GM21619 (cell line): ENCODE results near the gene SCARB1.

Source experiments
- ATAC-seq: cut with Tn5 transposase; IDR thresholded peaks from one replicate; pipeline ENCODE4 v1.9.1; 2021; ENCODE audit not compliant: unreplicated experiment

SCARB1 gene

DNA sequence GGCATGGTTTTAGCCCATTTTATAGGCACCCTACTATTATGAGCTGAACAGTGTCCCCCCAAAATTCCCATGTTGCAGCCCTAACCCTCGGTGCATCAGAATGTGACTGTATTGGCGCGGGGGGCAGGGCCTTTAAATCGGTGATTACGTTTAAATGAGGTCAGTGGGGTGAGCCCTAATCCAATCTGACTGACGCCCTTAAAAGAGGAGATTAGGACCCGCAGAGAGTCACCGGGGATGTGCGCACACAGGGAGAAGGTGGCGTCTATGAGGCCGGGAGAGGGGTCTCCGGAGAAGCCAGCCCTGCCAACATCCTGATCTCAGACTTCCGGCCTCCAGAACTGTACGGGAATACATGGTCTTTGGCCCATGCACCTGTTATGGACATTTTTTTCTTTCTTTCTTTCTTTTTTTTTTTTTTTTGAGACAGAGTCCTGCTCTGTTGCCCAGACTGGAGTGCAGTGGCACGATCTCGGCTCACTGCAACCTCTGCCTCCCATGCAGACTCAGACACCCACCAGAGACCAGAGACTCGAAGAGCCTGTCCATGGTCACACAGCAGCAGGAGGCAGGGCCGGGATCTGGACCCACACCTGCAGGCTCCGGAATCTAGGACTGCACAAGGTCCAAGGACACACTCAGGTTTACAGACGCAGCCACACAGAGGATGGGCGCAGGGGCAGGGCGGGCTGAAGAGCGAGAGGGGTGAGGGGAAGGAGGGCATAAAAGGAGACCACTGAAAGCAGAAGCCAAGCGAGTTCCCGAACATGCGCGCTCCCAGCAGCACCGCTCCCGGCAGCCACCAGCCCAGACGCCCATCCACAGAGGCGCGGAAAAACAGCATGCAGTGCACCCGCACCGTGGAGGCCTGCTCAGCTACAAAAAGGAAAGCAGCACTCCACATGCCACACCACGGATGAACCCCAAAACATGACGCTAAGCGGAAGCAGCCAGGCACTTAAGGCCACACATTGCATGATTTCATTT, 19.0 kb downstream of the SCARB1 start:
- no peak for ATAC-seq

- no peak for ATAC-seq
Observed at GRCh38 chr12:124842800-124843510, 20.7 kb downstream of the SCARB1 start.

DNA sequence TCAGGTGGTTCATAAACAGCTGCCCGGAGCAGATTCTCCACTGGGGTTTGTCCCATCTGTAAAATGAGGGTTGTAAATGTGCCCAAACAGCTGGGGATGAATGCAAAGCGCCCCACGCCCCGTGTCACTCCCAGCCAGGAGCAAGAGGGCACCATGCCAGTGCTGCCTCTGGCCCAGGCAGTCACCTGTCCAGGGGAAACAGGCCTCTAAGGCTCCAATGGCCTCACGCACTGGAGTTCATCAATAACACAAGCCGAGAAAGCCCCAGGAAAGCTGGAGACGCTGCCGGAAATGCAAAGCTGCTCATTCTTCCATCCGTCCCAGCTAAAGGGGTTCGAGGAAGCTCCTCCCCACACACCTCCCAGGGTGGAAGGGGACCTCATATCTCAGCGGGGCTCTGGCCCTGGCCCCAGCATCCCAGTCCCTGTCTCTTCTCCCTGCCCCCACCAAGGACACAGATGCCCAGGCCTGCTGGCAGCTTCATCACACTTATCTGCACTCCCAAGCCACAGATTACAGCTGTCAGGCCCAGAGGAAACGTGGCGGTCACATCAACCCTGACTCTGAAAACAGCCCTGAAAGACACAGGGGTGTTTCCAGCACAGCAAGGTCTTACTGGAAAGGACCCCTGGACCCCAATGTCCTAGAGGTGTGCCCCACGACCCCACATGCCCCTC, 21.5 kb downstream of the SCARB1 start:
- no peak for ATAC-seq

GRCh38 chr12:124841558-124841945, 22.1 kb downstream of the SCARB1 start:
- ATAC-seq: no peak

GRCh38 chr12:124837958-124838803, 25.5 kb downstream of the SCARB1 start:
- no peak for ATAC-seq

DNA sequence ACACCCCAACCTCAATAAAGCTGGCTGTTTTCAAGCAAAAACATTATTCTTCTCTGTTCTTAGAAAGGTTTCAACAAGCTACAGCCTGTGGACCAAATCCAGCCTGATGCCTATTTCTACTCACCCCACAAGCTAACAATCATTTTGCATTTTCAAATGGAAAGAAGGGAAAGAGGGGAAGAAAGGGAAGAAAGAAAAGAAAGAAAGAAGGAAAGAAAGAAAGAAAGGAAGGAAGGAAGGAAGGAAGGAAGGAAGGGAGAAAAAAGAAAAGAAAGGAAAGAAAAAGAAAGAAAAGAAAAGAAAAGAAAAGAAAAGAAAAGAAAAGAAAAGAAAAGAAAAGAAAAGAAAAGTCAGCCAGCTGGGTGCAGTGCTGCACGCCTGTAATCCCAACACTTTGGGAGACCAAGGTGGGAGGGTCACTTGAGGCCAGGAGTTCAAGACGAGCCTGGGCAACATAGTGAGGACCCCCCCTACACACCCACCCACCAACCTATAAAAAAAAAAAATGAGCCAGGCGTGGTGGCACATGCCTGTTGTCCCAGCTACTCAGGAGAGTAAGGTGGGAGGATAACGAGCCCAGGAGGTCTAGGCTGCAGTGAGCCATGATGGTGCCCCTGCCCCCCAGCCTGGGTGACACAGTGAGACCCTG, 26.3 kb downstream of the SCARB1 start:
- ATAC-seq: no peak

GRCh38 chr12:124836759-124837158, 26.9 kb downstream of the SCARB1 start:
- ATAC-seq: no peak

GRCh38 chr12:124835656-124836410, 27.8 kb downstream of the SCARB1 start:
- ATAC-seq: no peak

- no peak for ATAC-seq
Observed at GRCh38 chr12:124834822-124835221, 28.8 kb downstream of the SCARB1 start.

GRCh38 chr12:124833693-124834122, 30.0 kb downstream of the SCARB1 start:
- no peak for ATAC-seq

GRCh38 chr12:124832856-124833255, 30.8 kb downstream of the SCARB1 start:
- no peak for ATAC-seq

DNA sequence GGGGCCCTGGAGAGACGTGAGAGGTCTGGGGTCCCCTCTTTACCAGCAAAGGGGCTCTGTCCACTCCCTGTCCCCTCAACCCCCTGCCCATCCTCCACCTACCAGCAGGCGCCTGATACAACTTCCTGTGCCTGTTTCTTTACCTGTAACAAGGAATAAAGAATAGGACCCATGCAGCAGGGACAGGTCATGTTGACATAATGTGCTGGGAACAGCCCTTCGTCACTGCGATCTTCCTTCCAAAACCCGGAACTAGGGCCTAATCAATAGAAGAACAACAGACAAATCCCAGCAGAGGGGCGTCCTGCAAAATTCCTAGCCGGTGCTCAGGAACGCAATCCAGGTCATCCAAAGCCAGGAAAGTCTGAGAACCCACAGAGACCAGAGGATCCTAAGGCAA, 32.1 kb downstream of the SCARB1 start:
- no peak for ATAC-seq

DNA sequence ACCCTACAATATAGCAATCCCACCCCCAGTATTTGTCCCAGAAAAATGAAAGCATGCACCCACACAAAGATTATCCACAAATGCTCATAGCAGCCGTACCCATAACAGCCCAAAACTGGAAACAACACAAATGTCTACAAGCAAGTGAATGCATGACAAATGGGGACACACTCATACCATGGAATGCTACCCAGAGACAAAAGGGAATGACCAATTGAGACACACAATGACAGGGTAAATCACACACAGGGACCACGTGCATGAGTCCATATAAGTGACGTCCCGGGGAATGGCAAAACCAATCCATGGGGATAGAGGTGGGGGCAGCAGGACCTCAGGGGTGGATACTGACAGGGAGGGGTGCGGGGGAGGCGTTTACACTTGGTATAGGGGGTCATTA, 33.4 kb downstream of the SCARB1 start:
- ATAC-seq: no peak

DNA sequence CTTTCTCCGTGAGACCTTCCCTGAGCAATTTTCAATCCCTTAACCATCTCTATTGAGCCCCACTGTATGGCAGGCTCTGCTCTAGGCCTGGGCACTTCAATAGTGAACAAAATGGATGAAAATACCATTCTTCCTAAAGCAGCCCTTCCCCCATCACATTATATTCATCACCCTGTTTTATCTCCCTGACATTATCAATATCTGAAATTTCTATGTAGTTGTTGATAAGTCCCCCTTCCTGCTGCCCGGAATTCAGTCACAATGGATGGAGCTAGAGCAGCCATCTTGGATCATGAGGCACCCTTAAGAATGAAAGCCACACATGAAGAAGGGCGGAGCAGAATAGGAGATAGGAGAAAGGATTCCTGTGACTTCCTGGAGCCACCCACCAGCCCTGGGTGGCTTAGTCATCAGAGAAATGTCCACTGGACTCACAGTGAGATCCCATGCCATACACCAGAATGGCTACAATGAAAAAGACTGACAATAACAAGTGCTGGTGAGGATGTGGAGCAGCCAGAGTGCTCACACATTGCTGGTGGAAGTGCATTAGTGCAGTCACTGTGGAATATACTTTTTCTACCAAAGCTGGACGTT, 33.9 kb downstream of the SCARB1 start:
- no peak for ATAC-seq

DNA sequence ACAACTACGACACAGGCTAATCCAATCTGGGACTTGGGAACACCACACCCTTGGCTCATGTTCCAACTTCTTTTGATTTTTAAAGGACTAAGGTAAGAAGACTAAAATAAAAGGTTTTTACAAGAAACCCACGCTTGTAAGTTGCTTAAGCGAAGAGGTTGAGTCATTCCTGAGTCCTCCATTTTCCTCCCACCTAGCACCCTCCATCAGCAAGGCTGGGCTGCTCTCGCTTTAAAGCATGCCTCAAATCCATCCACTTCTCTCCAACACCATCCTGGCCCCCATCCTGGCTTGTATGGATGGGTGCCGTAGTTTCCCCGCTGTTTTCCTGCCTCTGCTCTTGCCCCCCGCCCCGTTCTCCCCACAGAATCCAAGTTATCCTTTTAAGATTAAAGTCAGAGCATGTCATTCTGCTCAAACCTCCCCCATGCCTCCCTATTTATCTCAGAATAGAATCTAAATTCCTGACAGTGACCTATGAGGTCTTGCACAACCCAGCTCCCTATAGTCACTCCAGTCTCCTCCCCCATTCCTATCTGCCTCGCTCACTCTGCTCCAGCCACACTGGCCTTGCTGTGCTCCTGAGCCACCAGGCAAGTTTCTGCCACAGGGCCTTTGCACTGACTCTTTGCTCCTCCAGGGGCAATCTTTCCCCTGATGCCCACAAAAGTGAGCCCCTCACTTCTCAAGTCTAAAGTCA, 34.5 kb downstream of the SCARB1 start:
- no peak for ATAC-seq

DNA sequence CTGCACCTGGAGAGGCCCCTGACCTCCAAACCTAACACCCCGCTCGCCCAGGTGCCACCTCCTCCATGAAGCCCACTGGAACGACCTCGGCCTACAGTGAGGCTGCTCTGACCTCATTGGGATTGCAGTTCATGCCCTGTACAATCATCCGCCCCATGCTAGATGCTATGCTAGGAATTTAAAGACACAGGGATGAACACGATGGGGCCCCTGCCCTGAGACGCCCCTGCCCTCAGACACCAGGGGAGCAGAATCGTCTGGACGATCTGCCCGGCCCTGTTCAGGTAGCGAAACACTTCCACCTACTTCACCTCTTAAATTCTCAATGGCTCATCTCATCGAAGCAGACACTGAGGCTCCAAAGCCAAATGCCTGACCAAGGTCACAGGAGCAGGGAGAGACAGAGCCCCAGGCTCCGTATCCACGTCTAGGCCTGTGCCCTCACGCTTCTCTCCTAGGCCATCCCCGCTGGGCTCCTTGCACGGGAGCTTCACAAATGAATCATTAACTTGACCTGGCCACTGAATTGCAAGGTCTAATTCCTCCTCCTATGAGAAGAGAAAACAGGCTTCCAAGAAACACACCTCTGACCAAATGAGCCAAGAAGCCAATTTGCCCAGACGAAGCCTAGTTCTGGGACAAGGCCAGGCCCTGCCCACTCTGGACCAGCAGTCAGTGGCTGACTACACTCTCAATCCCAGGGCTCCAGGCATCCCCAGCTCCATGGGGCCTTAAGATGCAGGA, 35.2 kb downstream of the SCARB1 start:
- ATAC-seq: peak; percentile 12

DNA sequence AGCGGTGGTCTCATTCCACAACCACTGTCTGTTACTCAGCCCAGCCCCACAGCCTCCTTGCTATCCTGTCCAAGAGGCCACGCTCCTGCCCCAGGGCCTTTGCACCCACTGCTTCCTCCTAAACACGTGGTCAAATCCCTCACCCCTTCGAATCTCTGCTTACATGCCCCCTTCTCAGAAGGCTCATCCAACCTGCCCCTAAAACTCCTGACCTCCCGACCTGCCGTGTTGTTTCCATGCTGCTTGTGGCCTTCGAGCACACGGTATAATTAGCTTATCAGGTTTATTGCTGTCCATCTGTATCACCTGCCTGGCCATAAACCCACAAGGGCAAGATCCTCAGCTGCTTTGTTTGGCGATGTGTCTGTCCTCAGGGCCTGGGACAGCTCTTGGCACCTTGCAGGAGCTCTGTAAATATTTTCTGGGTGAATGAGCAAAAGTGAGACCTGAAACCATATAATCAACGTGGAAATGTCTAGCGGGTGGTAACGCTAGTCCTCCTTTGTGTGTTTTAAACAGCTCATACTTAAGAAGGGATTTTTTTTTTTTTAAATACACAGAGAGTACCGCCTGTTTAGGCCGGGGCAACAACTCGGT, 36.0 kb downstream of the SCARB1 start:
- ATAC-seq: peak; percentile 63
